ENCODE data around the gene AGPAT1. TPM values are rescaled to one million over a fixed set of nuclear protein-coding genes. Genes with fewer than 3 reads are reported as not detected.

Gene AGPAT1
- total RNA-seq, 1 experiment from 2014 or later = 37.8 TPM

- Mint-ChIP-seq H3K4me3 (ENCODE audit: unreplicated experiment) (peak overlapping the region; percentile 83), H3K27me3 (ENCODE audit: insufficient read depth, unreplicated experiment) (no peaks in the 10 kb centered on the region), H3K27ac (ENCODE audit: low read depth, unreplicated experiment) (peak overlapping the region; percentile 86), H3K4me1 (ENCODE audit: insufficient read depth, unreplicated experiment) (peaks cover 29% of the 10 kb centered on the region), H3K9me3 (ENCODE audit: unreplicated experiment) (no peaks in the 10 kb centered on the region), H3K36me3 (ENCODE audit: insufficient read depth, unreplicated experiment) (peaks cover 19% of the 10 kb centered on the region)
- TF ChIP-seq CTCF (IDR thresholded peaks at IDR 0.05; ENCODE audit: unreplicated experiment) = no peak
- DNase-seq (ENCODE audit: unreplicated experiment) = no peak
- intact Hi-C loops (cut with micrococcal nuclease) = no loop called here
- POLR2A ChIA-PET = interaction anchor here (0.7 to 5.9 kb wide), 11 partner anchors 9 to 1098 kb away, joined by 3 to 112 read pairs (median 3); partner anchors contain the start of genes AGPAT1, ATF6B, BRD2 and FKBPL
- BruUV-seq (replicated peaks) = no TSS peak
- CTCF ChIA-PET = interaction anchor here (0.9 kb wide), 1 partner anchor 14 kb away, joined by 3 read pairs; no protein-coding TSS in a partner anchor
Measured at GRCh38 chr6:32190911-32191677, 15.2 kb upstream of the AGPAT1 start.

GRCh38 chr6:32190054-32190851 lies 14.4 kb upstream of the AGPAT1 start, which contains the start of gene PBX2:
Gene PBX2 (minus strand): TSS chr6:32190202. CDS start chr6:32189915, 287 bp downstream.
- ChIA-PET CTCF (interaction anchor here (0.9 kb wide), 1 partner anchor 13 kb away, joined by 3 read pairs; no protein-coding TSS in a partner anchor), POLR2A (interaction anchor here (0.6 to 3.2 kb wide), 16 partner anchors 8 to 1200 kb away, joined by 3 to 78 read pairs (median 3); partner anchors contain the start of genes AGPAT1, ATF6B, BRD2 and FKBPL)
- TF ChIP-seq CTCF (IDR thresholded peaks at IDR 0.05; ENCODE audit: unreplicated experiment) = no peak
- intact Hi-C loops (cut with micrococcal nuclease) = no loop called here
- DNase-seq (ENCODE audit: unreplicated experiment) = peak; percentile 92
- Mint-ChIP-seq H3K4me1 (ENCODE audit: insufficient read depth, unreplicated experiment) (peaks cover 33% of the 10 kb centered on the region), H3K4me3 (ENCODE audit: unreplicated experiment) (peak within 1 kb of the TSS; percentile 83), H3K9me3 (ENCODE audit: unreplicated experiment) (no peaks in the 10 kb centered on the region), H3K27ac (ENCODE audit: low read depth, unreplicated experiment) (peak within 1 kb of the TSS; percentile 86), H3K36me3 (ENCODE audit: insufficient read depth, unreplicated experiment) (peaks cover 28% of the 10 kb centered on the region), H3K27me3 (ENCODE audit: insufficient read depth, unreplicated experiment) (no peaks in the 10 kb centered on the region)
- BruUV-seq (replicated peaks) = TSS peak; percentile 97

- no peak for DNase-seq (ENCODE audit: unreplicated experiment)
- Mint-ChIP-seq H3K9me3 (ENCODE audit: unreplicated experiment) (no peaks in the 10 kb centered on the region), H3K36me3 (ENCODE audit: insufficient read depth, unreplicated experiment) (peaks cover 33% of the 10 kb centered on the region), H3K4me3 (ENCODE audit: unreplicated experiment) (peak overlapping the region; percentile 83), H3K27ac (ENCODE audit: low read depth, unreplicated experiment) (peak overlapping the region; percentile 86), H3K4me1 (ENCODE audit: insufficient read depth, unreplicated experiment) (peaks cover 28% of the 10 kb centered on the region), H3K27me3 (ENCODE audit: insufficient read depth, unreplicated experiment) (no peaks in the 10 kb centered on the region)
- BruUV-seq (replicated peaks) = no TSS peak
- POLR2A ChIA-PET = interaction anchor here (0.6 to 3.2 kb wide), 8 partner anchors 12 to 1201 kb away, joined by 3 to 78 read pairs (median 3); partner anchors contain the start of genes AGPAT1, ATF6B, FKBPL and RNF5
- TF ChIP-seq CTCF (IDR thresholded peaks at IDR 0.05; ENCODE audit: unreplicated experiment) = no peak
- CTCF ChIA-PET = interaction anchor here (0.7 kb wide), 1 partner anchor 12 kb away, joined by 3 read pairs; no protein-coding TSS in a partner anchor
- intact Hi-C loops (cut with micrococcal nuclease) = no loop called here
Measured at GRCh38 chr6:32189742-32190053, 13.8 kb upstream of the AGPAT1 start.
